Mesenchymal stem cell (in vitro differentiated cells and primary cell): ENCODE measurements around the gene ZNF20.

Source experiments
- DNase-seq: peaks from one replicate; pipeline ENCODE4 v3.0.0-alpha.2; 2013
- H2AFZ ChIP-seq: one replicate; pipeline ENCODE4 v1.6.1; 2013; ENCODE audit warnings: low read depth, mild to moderate bottlenecking, control low read depth, inconsistent platforms, low read length, moderate library complexity
- H2AK5ac ChIP-seq: 2 replicates; pipeline ENCODE4 v1.6.1; 2013; ENCODE audit warnings: low read length, moderate library complexity, mild to moderate bottlenecking, inconsistent platforms; ENCODE audit not compliant: severe bottlenecking
- H2BK120ac ChIP-seq: one replicate; pipeline ENCODE4 v1.6.1; 2013; ENCODE audit warnings: low read depth, mild to moderate bottlenecking, inconsistent platforms, low read length, moderate library complexity
- H2BK12ac ChIP-seq, 2 experiments: one replicate each; pipeline ENCODE4 v1.6.1; 2013; ENCODE audit warnings: inconsistent platforms in 2 of 2, low read length in 2 of 2, mild to moderate bottlenecking in 2 of 2, moderate library complexity in 2 of 2, control low read depth in 1 of 2
- H2BK15ac ChIP-seq: one replicate; pipeline ENCODE4 v1.6.1; 2013; ENCODE audit warnings: mild to moderate bottlenecking, low read depth, inconsistent platforms; ENCODE audit not compliant: poor library complexity, severe bottlenecking
- H2BK5ac ChIP-seq: 2 replicates; pipeline ENCODE4 v1.6.1; 2013; ENCODE audit warnings: low read depth, mild to moderate bottlenecking, low read length, control low read depth, inconsistent platforms; ENCODE audit not compliant: poor library complexity, severe bottlenecking
- H3K14ac ChIP-seq, 2 experiments: one replicate each; pipeline ENCODE4 v1.6.1; 2013; ENCODE audit warnings: inconsistent platforms in 2 of 2, low read length in 2 of 2, control low read depth in 1 of 2, mild to moderate bottlenecking in 1 of 2, moderate library complexity in 1 of 2
- H3K18ac ChIP-seq, 2 experiments: one replicate each; pipeline ENCODE4 v1.6.1; 2013; ENCODE audit warnings: inconsistent platforms in 2 of 2, low read length in 2 of 2, control low read depth in 1 of 2, low read depth in 1 of 2, mild to moderate bottlenecking in 1 of 2
- H3K23ac ChIP-seq, 2 experiments: one replicate each; pipeline ENCODE4 v1.6.1; 2013; ENCODE audit warnings: inconsistent platforms in 2 of 2, low read length in 2 of 2, mild to moderate bottlenecking in 2 of 2, moderate library complexity in 2 of 2, control low read depth in 1 of 2
- H3K27ac ChIP-seq: 2 replicates; pipeline ENCODE4 v1.5.1; 2013; ENCODE audit warnings: mild to moderate bottlenecking, moderate library complexity, low read length, control low read depth, inconsistent platforms; ENCODE audit not compliant: poor library complexity, severe bottlenecking
- H3K27me3 ChIP-seq, 2 experiments: 2 replicates each; pipeline versions ENCODE4 v1.6.1 to v1.7.0; 2013; ENCODE audit warnings: low read length in 2 of 2, mild to moderate bottlenecking in 2 of 2, moderate library complexity in 2 of 2, control low read depth in 1 of 2, inconsistent platforms in 1 of 2; ENCODE audit not compliant: control insufficient read depth in 1 of 2, insufficient read depth in 1 of 2
- H3K36me3 ChIP-seq, 2 experiments: 2 replicates each; pipeline versions ENCODE4 v1.6.1 to v1.7.0; 2013; ENCODE audit warnings: low read length in 2 of 2, control low read depth in 1 of 2, inconsistent platforms in 1 of 2, low read depth in 1 of 2, mild to moderate bottlenecking in 1 of 2; ENCODE audit not compliant: insufficient read depth in 2 of 2, control insufficient read depth in 1 of 2
- H3K4ac ChIP-seq, 2 experiments: one replicate each; pipeline ENCODE4 v1.6.1; 2013; ENCODE audit warnings: inconsistent platforms in 2 of 2, low read length in 2 of 2, mild to moderate bottlenecking in 2 of 2, moderate library complexity in 2 of 2, control low read depth in 1 of 2, low read depth in 1 of 2
- H3K4me1 ChIP-seq: 2 replicates; pipeline ENCODE4 v1.6.1; 2013; ENCODE audit warnings: low read depth, low read length, control low read depth; ENCODE audit not compliant: control insufficient read depth, insufficient read depth
- H3K4me2 ChIP-seq: 2 replicates; pipeline ENCODE4 v1.6.1; 2013; ENCODE audit warnings: low read length, mild to moderate bottlenecking, inconsistent platforms; ENCODE audit not compliant: poor library complexity, severe bottlenecking
- H3K4me3 ChIP-seq, 2 experiments: 2 replicates each; pipeline versions ENCODE4 v1.5.1 to v1.7.0; 2013; ENCODE audit warnings: low read length in 2 of 2, mild to moderate bottlenecking in 2 of 2, control low read depth in 1 of 2, low read depth in 1 of 2; ENCODE audit not compliant: insufficient read depth in 1 of 2
- H3K79me1 ChIP-seq: replicated peaks from 2 replicates; pipeline ENCODE4 v1.6.1; 2013; ENCODE audit warnings: mild to moderate bottlenecking, control low read depth, low read length, inconsistent platforms; ENCODE audit not compliant: poor library complexity, severe bottlenecking
- H3K9ac ChIP-seq: 2 replicates; pipeline ENCODE4 v1.7.0; 2013; ENCODE audit warnings: mild to moderate bottlenecking, low read length, moderate library complexity
- H3K9me3 ChIP-seq: 2 replicates; pipeline ENCODE4 v1.7.0; 2013; ENCODE audit warnings: mild to moderate bottlenecking, low read length; ENCODE audit not compliant: control insufficient read depth
- H4K8ac ChIP-seq: one replicate; pipeline ENCODE4 v1.6.1; 2013; ENCODE audit warnings: inconsistent platforms, mild to moderate bottlenecking, low read length, moderate library complexity
- H4K91ac ChIP-seq: one replicate; pipeline ENCODE4 v1.6.1; 2013; ENCODE audit warnings: mild to moderate bottlenecking, low read length, inconsistent platforms
- WGBS: methylation state at CpG from one replicate; pipeline ENCODE4 v1.1.7; 2013; ENCODE audit warnings: mixed read lengths; 5-methylcytosine and 5-hydroxymethylcytosine counted together

The ZNF20 gene

GRCh38 chr19:12140545-12141404, 625 bp upstream of the ZNF20 start:
- peak overlapping the region; percentile 54 for H3K4me2 ChIP-seq
- no peak overlapping the region for H2BK15ac ChIP-seq
- WGBS: 34% methylated on average over 15 of the region's 17 CpGs
- peak; percentile 81 for DNase-seq
- H3K27me3 ChIP-seq: no peaks in the 10 kb centered on the region
- no peak overlapping the region for H3K4ac ChIP-seq
- H3K79me1 ChIP-seq: peaks cover 23% of the 10 kb centered on the region
- no peak overlapping the region for H2AK5ac ChIP-seq
- peak overlapping the region in 1 of 2 experiments; percentile 97 for H3K4me3 ChIP-seq
- H3K23ac ChIP-seq: no peak overlapping the region
- H2AFZ ChIP-seq: peak overlapping the region; percentile 54
- no peak overlapping the region for H4K8ac ChIP-seq
- peak overlapping the region; percentile 18 for H3K27ac ChIP-seq
- peak overlapping the region; percentile 96 for H3K9ac ChIP-seq
- peaks cover 19% of the 10 kb centered on the region for H3K9me3 ChIP-seq
- no peak overlapping the region for H2BK120ac ChIP-seq
- H2BK12ac ChIP-seq: peak overlapping the region in 1 of 2 experiments; percentile 57
- H4K91ac ChIP-seq: no peak overlapping the region
- peaks cover 5% of the 10 kb centered on the region for H3K4me1 ChIP-seq
- H3K18ac ChIP-seq: no peak overlapping the region
- H3K36me3 ChIP-seq: peaks cover 34 to 46% of the 10 kb centered on the region in 2 experiments
- H2BK5ac ChIP-seq: no peak overlapping the region
- H3K14ac ChIP-seq: no peak overlapping the region

GRCh38 chr19:12139269-12139668, 881 bp downstream of the ZNF20 start:
- peak; percentile 32 for DNase-seq
- Histone ChIP-seq H4K91ac (no peak overlapping the region), H3K27ac (no peak overlapping the region), H3K4me1 (peaks cover 5% of the 10 kb centered on the region), H3K4me3 (peak overlapping the region; percentile 83 to 97), H3K23ac (no peak overlapping the region), H2BK12ac (no peak overlapping the region), H3K4ac (no peak overlapping the region), H2AFZ (no peak overlapping the region), H2BK120ac (no peak overlapping the region), H3K27me3 (no peaks in the 10 kb centered on the region), H3K9me3 (peaks cover 22% of the 10 kb centered on the region), H3K9ac (peak overlapping the region; percentile 96), H2BK5ac (no peak overlapping the region), H3K36me3 (peaks cover 38 to 44% of the 10 kb centered on the region in 2 experiments), H3K79me1 (peaks cover 21% of the 10 kb centered on the region), H4K8ac (no peak overlapping the region), H3K14ac (no peak overlapping the region), H2BK15ac (no peak overlapping the region), H3K4me2 (peak overlapping the region; percentile 88), H2AK5ac (no peak overlapping the region), H3K18ac (no peak overlapping the region)
- WGBS: 24% methylated on average over 13 of the region's 13 CpGs

GRCh38 chr19:12137221-12137940, 2.8 kb downstream of the ZNF20 start:
- Histone ChIP-seq H3K36me3 (peaks cover 48 to 52% of the 10 kb centered on the region in 2 experiments), H3K27me3 (no peaks in the 10 kb centered on the region), H3K14ac (no peak overlapping the region), H3K27ac (no peak overlapping the region), H2BK120ac (no peak overlapping the region), H2AK5ac (no peak overlapping the region), H2AFZ (no peak overlapping the region), H3K4me3 (no peak overlapping the region), H4K8ac (no peak overlapping the region), H3K9me3 (peaks cover 40% of the 10 kb centered on the region), H2BK15ac (no peak overlapping the region), H3K9ac (no peak overlapping the region), H2BK5ac (no peak overlapping the region), H3K79me1 (peaks cover 22% of the 10 kb centered on the region), H3K4me1 (peaks cover 5% of the 10 kb centered on the region), H3K4me2 (no peak overlapping the region), H3K23ac (no peak overlapping the region), H4K91ac (no peak overlapping the region), H3K18ac (no peak overlapping the region), H2BK12ac (no peak overlapping the region), H3K4ac (no peak overlapping the region)
- WGBS: 83% methylated on average over 7 of the region's 7 CpGs
- no peak for DNase-seq

GRCh38 chr19:12133069-12133468, 7.1 kb downstream of the ZNF20 start:
- 92% methylated on average over 1 of the region's 3 CpGs for WGBS
- H2BK12ac ChIP-seq: no peak overlapping the region
- H2AFZ ChIP-seq: no peak overlapping the region
- no peak overlapping the region for H3K18ac ChIP-seq
- no peak overlapping the region for H3K23ac ChIP-seq
- H2AK5ac ChIP-seq: no peak overlapping the region
- no peak overlapping the region for H3K14ac ChIP-seq
- H3K4me2 ChIP-seq: no peak overlapping the region
- H3K36me3 ChIP-seq: peaks cover 49 to 61% of the 10 kb centered on the region in 2 experiments
- H2BK120ac ChIP-seq: no peak overlapping the region
- peak; percentile 27 for DNase-seq
- no peak overlapping the region for H2BK15ac ChIP-seq
- no peaks in the 10 kb centered on the region for H3K4me1 ChIP-seq
- no peaks in the 10 kb centered on the region for H3K27me3 ChIP-seq
- H3K79me1 ChIP-seq: peaks cover 17% of the 10 kb centered on the region
- no peak overlapping the region for H2BK5ac ChIP-seq
- peak overlapping the region in 1 of 2 experiments; percentile 57 for H3K4me3 ChIP-seq
- no peak overlapping the region for H4K8ac ChIP-seq
- H3K9ac ChIP-seq: no peak overlapping the region
- no peak overlapping the region for H3K4ac ChIP-seq
- H3K27ac ChIP-seq: no peak overlapping the region
- no peak overlapping the region for H4K91ac ChIP-seq
- H3K9me3 ChIP-seq: peaks cover 63% of the 10 kb centered on the region
